ENCODE results near the gene TENT4A. TPM values are rescaled to one million over a fixed set of nuclear protein-coding genes. Genes with fewer than 3 reads are reported as not detected.
A peak's percentile ranks its signal among the peaks of the same experiment; 100 is the strongest.

TENT4A gene
- total RNA-seq, 1 experiment from 2014 or later = 29.6 TPM

DNA sequence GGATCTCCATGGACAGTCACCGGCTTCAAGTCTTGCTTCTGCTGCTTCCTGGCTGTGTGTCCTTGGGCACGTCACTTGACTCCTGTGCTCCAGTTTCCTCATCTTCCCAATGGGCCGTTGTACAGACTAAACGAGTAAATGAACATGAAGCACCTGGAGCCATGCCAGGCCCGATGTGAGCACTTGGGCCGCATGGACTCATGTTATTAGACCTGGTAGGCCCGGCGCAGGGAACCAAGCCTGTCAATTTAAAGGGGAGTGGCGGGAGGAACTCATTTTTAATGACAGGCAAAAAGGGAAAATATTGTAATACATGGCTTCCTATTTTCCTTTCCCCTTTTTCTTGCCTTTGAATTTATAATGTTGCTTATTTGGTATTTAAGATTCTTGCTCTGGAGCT lies 47.5 kb downstream of the TENT4A start:
- peaks cover 6% of the 10 kb centered on the region for H3K4me1 ChIP-seq (ENCODE audit: control insufficient read depth, insufficient read depth, low read length)
- ChIA-PET CTCF (interaction anchor here (0.8 kb wide), 1 partner anchor 645 kb away, joined by 3 read pairs; no protein-coding TSS in a partner anchor), POLR2A (no interaction called here)
- intact Hi-C loops (cut with micrococcal nuclease; ENCODE audit: unreplicated experiment) = loop anchor here (5.0 kb wide), 1 partner anchor 987 kb away; no protein-coding TSS in a partner anchor
- TF ChIP-seq, protein P1, sequence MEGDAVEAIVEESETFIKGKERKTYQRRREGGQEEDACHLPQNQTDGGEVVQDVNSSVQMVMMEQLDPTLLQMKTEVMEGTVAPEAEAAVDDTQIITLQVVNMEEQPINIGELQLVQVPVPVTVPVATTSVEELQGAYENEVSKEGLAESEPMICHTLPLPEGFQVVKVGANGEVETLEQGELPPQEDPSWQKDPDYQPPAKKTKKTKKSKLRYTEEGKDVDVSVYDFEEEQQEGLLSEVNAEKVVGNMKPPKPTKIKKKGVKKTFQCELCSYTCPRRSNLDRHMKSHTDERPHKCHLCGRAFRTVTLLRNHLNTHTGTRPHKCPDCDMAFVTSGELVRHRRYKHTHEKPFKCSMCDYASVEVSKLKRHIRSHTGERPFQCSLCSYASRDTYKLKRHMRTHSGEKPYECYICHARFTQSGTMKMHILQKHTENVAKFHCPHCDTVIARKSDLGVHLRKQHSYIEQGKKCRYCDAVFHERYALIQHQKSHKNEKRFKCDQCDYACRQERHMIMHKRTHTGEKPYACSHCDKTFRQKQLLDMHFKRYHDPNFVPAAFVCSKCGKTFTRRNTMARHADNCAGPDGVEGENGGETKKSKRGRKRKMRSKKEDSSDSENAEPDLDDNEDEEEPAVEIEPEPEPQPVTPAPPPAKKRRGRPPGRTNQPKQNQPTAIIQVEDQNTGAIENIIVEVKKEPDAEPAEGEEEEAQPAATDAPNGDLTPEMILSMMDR (IDR thresholded peaks at IDR 0.05) = no peak
- TF ChIP-seq, protein P2, sequence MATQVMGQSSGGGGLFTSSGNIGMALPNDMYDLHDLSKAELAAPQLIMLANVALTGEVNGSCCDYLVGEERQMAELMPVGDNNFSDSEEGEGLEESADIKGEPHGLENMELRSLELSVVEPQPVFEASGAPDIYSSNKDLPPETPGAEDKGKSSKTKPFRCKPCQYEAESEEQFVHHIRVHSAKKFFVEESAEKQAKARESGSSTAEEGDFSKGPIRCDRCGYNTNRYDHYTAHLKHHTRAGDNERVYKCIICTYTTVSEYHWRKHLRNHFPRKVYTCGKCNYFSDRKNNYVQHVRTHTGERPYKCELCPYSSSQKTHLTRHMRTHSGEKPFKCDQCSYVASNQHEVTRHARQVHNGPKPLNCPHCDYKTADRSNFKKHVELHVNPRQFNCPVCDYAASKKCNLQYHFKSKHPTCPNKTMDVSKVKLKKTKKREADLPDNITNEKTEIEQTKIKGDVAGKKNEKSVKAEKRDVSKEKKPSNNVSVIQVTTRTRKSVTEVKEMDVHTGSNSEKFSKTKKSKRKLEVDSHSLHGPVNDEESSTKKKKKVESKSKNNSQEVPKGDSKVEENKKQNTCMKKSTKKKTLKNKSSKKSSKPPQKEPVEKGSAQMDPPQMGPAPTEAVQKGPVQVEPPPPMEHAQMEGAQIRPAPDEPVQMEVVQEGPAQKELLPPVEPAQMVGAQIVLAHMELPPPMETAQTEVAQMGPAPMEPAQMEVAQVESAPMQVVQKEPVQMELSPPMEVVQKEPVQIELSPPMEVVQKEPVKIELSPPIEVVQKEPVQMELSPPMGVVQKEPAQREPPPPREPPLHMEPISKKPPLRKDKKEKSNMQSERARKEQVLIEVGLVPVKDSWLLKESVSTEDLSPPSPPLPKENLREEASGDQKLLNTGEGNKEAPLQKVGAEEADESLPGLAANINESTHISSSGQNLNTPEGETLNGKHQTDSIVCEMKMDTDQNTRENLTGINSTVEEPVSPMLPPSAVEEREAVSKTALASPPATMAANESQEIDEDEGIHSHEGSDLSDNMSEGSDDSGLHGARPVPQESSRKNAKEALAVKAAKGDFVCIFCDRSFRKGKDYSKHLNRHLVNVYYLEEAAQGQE (IDR thresholded peaks at IDR 0.05; ENCODE audit: insufficient read depth in 1 of 2, low read depth in 2 of 2, low read length in 1 of 2) = no peak
- no peak for TF ChIP-seq SIN3A (IDR thresholded peaks at IDR 0.05; ENCODE audit: borderline replicate concordance, insufficient read depth, low read depth, low read length)
- TF ChIP-seq POLR2AphosphoS5 (IDR thresholded peaks at IDR 0.05; ENCODE audit: low read depth, low read length) = no peak
- no peak for TF ChIP-seq TCF7L2 (IDR thresholded peaks at IDR 0.05; ENCODE audit: low read depth, low read length)
- no peak overlapping the region; the same call in 1 of the 2 replicates for H3K27ac ChIP-seq (ENCODE audit: low read length)
- in situ Hi-C loops (cut with HindIII; ENCODE audit: low pct_unique_long_range_greater_than_20kb, low sequenced_read_pairs) = no loop called here
- no peaks in the 10 kb centered on the region for H3K9me3 ChIP-seq (ENCODE audit: control insufficient read depth, insufficient read depth, low read depth, low read length)
- ATAC-seq (no peak), DNase-seq (ENCODE audit: low read depth, low spot score) (no peak)
- H3K4me3 ChIP-seq (ENCODE audit: low read depth in 2 of 2, low read length in 2 of 2) = no peak overlapping the region
- H3K36me3 ChIP-seq (ENCODE audit: control insufficient read depth, insufficient read depth, low read length) = peaks cover 2% of the 10 kb centered on the region
- H3K27me3 ChIP-seq (ENCODE audit: control insufficient read depth, insufficient read depth, low read length) = no peaks in the 10 kb centered on the region
- BruUV-seq (replicated peaks) = no TSS peak

DNA sequence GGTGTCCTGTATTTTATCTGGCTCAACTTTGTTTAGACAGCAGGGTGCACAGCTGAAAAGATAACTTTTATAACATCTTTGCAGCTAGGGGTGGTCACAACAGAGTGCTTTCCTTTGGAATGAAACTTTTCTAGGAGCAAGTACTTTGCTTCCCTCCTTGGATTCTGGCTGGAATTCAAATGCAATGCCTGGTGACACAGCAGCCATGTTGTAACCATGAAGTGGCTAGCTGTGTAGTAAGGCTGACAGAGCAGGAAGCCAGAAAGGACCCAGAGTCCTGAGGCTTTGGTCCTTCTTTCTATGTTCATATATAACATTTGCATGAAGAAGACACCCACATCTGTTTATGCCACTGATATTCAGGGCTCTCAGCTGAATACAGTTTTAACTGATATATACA lies 48.1 kb downstream of the TENT4A start:
- CTCF ChIA-PET = interaction anchor here (0.8 kb wide), 1 partner anchor 644 kb away, joined by 3 read pairs; no protein-coding TSS in a partner anchor
- TF ChIP-seq, protein P1 (IDR thresholded peaks at IDR 0.05) = no peak
- TF ChIP-seq POLR2AphosphoS5 (IDR thresholded peaks at IDR 0.05; ENCODE audit: low read depth, low read length) (no peak), TCF7L2 (IDR thresholded peaks at IDR 0.05; ENCODE audit: low read depth, low read length) (no peak), SIN3A (IDR thresholded peaks at IDR 0.05; ENCODE audit: borderline replicate concordance, insufficient read depth, low read depth, low read length) (no peak)
- TF ChIP-seq, protein P2 (IDR thresholded peaks at IDR 0.05; ENCODE audit: insufficient read depth in 1 of 2, low read depth in 2 of 2, low read length in 1 of 2) = no peak
- POLR2A ChIA-PET = no interaction called here
- Histone ChIP-seq H3K27me3 (ENCODE audit: control insufficient read depth, insufficient read depth, low read length) (no peaks in the 10 kb centered on the region), H3K9me3 (ENCODE audit: control insufficient read depth, insufficient read depth, low read depth, low read length) (no peaks in the 10 kb centered on the region), H3K27ac (ENCODE audit: low read length) (peak overlapping the region; percentile 15; the same call in 1 of the 2 replicates), H3K4me1 (ENCODE audit: control insufficient read depth, insufficient read depth, low read length) (peaks cover 12% of the 10 kb centered on the region), H3K36me3 (ENCODE audit: control insufficient read depth, insufficient read depth, low read length) (peaks cover 2% of the 10 kb centered on the region), H3K4me3 (ENCODE audit: low read depth in 2 of 2, low read length in 2 of 2) (no peak overlapping the region)
- no TSS peak for BruUV-seq (replicated peaks)
- no peak for DNase-seq (ENCODE audit: low read depth, low spot score)
- intact Hi-C loops (cut with micrococcal nuclease; ENCODE audit: unreplicated experiment) (loop anchor here (5.0 kb wide), 1 partner anchor 986 kb away; no protein-coding TSS in a partner anchor), in situ Hi-C loops (cut with HindIII; ENCODE audit: low pct_unique_long_range_greater_than_20kb, low sequenced_read_pairs) (no loop called here)
- ATAC-seq = no peak
